ENCODE measurements around the gene MEIS1.

DNA sequence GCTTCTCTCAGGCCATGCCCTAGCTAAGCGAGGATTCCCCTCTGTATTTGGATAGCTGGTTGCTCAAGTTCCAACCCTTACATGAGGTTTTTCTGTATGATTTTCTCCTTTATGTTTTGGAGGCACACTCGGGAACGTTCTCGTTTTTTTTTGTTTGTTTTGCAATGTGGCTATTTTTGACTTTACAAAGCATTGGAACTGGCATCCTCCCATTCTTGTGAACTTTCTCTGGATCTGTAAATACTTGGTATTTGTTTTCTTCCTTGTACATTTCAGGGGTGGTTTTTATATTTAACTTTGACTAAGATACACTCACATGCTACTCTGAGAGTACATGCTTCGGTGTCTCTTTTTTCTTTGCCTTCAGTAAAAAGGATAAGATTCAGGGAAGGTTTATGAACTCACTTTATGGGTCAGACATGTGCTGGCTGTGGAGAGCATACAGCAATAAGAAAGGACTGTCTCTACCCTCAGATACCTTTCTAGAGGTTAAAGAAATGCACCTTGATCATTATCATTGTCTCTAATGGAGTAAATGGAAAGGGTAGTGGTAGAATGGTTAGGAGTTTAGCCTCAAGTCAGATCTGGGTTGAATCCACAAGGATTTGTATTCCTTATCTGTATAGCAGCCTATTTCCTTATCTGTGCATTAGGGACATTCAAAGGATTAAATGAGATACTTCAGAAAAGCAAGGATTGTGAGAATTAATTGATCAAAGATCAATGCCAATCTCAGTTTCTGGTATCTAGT is 61.9 kb downstream of the MEIS1 start:
- TF ChIP-seq POLR2AphosphoS5 (IDR thresholded peaks at IDR 0.05): no peak
- no peak for TF ChIP-seq POLR2A (IDR thresholded peaks at IDR 0.05)

Data from gastroesophageal sphincter (tissue), 2 donors.